ENCODE results near the gene TAS2R31. TPM values are rescaled to one million over a fixed set of nuclear protein-coding genes. Genes with fewer than 3 reads are reported as not detected.

Gene TAS2R31
- total and polyA plus RNA-seq, 2 donors (not counting 1 experiment from before 2014, with no cell fraction given): 0.86 to 5.7 TPM

DNA sequence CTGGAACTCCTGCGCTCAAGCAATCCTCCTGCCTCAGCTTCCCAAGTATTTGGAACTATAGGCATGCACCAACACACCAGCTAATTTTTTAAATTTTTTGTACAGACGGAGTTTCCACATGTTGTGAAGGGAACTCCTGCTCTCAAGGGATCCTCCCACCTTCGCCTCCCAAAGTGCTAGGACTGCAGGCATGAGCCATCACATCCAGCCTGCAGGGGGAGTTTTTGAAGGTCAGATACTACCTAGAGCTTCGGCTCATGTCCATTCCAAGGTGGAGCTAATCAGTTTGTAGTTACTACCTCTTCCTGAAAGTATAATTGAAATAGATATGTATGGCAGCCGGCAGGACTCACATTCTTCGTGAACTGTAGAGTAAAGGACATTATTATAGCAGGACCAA is 5.1 kb downstream of the TAS2R31 start:
- Histone ChIP-seq H4K20me1 (ENCODE audit: control insufficient read depth, insufficient read depth, low read length, poor library complexity, severe bottlenecking) (no peaks in the 10 kb centered on the region), H3K4me3 (ENCODE audit: control extremely low read depth in 1 of 5, extremely low read depth in 1 of 5, insufficient read depth in 1 of 5, low read depth in 2 of 5, low read length in 4 of 5) (no peak overlapping the region), H3K9ac (ENCODE audit: low read length) (no peak overlapping the region), H3K9me3 (ENCODE audit: control extremely low read depth in 1 of 3, control insufficient read depth in 2 of 3, insufficient read depth in 1 of 3, low read length in 2 of 3) (peaks cover 0 to 5% (median 1%) of the 10 kb centered on the region in 3 donors), H2AFZ (ENCODE audit: insufficient read depth, low read depth, low read length, poor library complexity, severe bottlenecking) (no peak overlapping the region), H3K79me2 (ENCODE audit: control insufficient read depth, insufficient read depth, low read length) (no peaks in the 10 kb centered on the region), H3K27ac (ENCODE audit: low read length in 2 of 2) (no peak overlapping the region), H3K4me1 (ENCODE audit: control insufficient read depth in 2 of 2, insufficient read depth in 2 of 2, low read length in 2 of 2) (no peaks in the 10 kb centered on the region), H3K27me3 (replicated peaks in 1 of 4; ENCODE audit: control extremely low read depth in 1 of 4, control insufficient read depth in 3 of 4, insufficient read depth in 4 of 4, low read length in 3 of 4) (no peaks in the 10 kb centered on the region), H3K36me3 (replicated peaks in 1 of 2; ENCODE audit: control extremely low read depth in 1 of 2, control insufficient read depth in 1 of 2, extremely low read depth in 1 of 2, insufficient read depth in 2 of 2, low read length in 1 of 2) (peaks cover 1 to 6% of the 10 kb centered on the region in 2 experiments), H3K4me2 (replicated peaks; ENCODE audit: low read depth, low read length, poor library complexity, severe bottlenecking) (no peak overlapping the region)
- Mint-ChIP-seq H3K9me3 (ENCODE audit: insufficient read depth) (peaks cover 3% of the 10 kb centered on the region), H3K27me3 (no peaks in the 10 kb centered on the region), H3K27ac (no peak overlapping the region), H3K4me3 (no peak overlapping the region), H3K4me1 (no peaks in the 10 kb centered on the region)
- DNase-seq: no peak
- ChIA-PET CTCF (no interaction called here), POLR2A (no interaction called here)
- intact Hi-C loops (cut with micrococcal nuclease): no loop called here
- no peak for ATAC-seq (ENCODE audit: low read depth)
- TF ChIP-seq EZH2 (IDR thresholded peaks at IDR 0.05; ENCODE audit: borderline replicate concordance, insufficient read depth, low read depth, low read length, poor library complexity, severe bottlenecking): no peak
- TF ChIP-seq CTCF (IDR thresholded peaks at IDR 0.05): no peak
- WGBS (ENCODE audit: insufficient coverage): 94% methylated on average over 4 of the region's 6 CpGs

- Mint-ChIP-seq H3K4me3 (no peak overlapping the region), H3K9me3 (ENCODE audit: insufficient read depth) (peaks cover 3% of the 10 kb centered on the region), H3K4me1 (no peaks in the 10 kb centered on the region), H3K27ac (no peak overlapping the region), H3K27me3 (no peaks in the 10 kb centered on the region)
- Histone ChIP-seq H3K27ac (ENCODE audit: low read length in 2 of 2) (no peak overlapping the region), H3K79me2 (ENCODE audit: control insufficient read depth, insufficient read depth, low read length) (no peaks in the 10 kb centered on the region), H3K4me2 (replicated peaks; ENCODE audit: low read depth, low read length, poor library complexity, severe bottlenecking) (no peak overlapping the region), H3K4me1 (ENCODE audit: control insufficient read depth in 2 of 2, insufficient read depth in 2 of 2, low read length in 2 of 2) (no peaks in the 10 kb centered on the region), H4K20me1 (ENCODE audit: control insufficient read depth, insufficient read depth, low read length, poor library complexity, severe bottlenecking) (no peaks in the 10 kb centered on the region), H2AFZ (ENCODE audit: insufficient read depth, low read depth, low read length, poor library complexity, severe bottlenecking) (no peak overlapping the region), H3K27me3 (replicated peaks in 1 of 4; ENCODE audit: control extremely low read depth in 1 of 4, control insufficient read depth in 3 of 4, insufficient read depth in 4 of 4, low read length in 3 of 4) (no peaks in the 10 kb centered on the region), H3K4me3 (ENCODE audit: control extremely low read depth in 1 of 5, extremely low read depth in 1 of 5, insufficient read depth in 1 of 5, low read depth in 2 of 5, low read length in 4 of 5) (no peak overlapping the region), H3K9ac (ENCODE audit: low read length) (no peak overlapping the region), H3K36me3 (replicated peaks in 1 of 2; ENCODE audit: control extremely low read depth in 1 of 2, control insufficient read depth in 1 of 2, extremely low read depth in 1 of 2, insufficient read depth in 2 of 2, low read length in 1 of 2) (peaks cover 1 to 6% of the 10 kb centered on the region in 2 experiments), H3K9me3 (ENCODE audit: control extremely low read depth in 1 of 3, control insufficient read depth in 2 of 3, insufficient read depth in 1 of 3, low read length in 2 of 3) (peaks cover 0 to 5% (median 1%) of the 10 kb centered on the region in 3 donors)
- ChIA-PET POLR2A (no interaction called here), CTCF (no interaction called here)
- no CpG with 5 or more reads among the region's 2 CpGs for WGBS (ENCODE audit: insufficient coverage)
- no peak for ATAC-seq (ENCODE audit: low read depth)
- intact Hi-C loops (cut with micrococcal nuclease): no loop called here
- no peak for DNase-seq
- TF ChIP-seq CTCF (IDR thresholded peaks at IDR 0.05): no peak
- no peak for TF ChIP-seq EZH2 (IDR thresholded peaks at IDR 0.05; ENCODE audit: borderline replicate concordance, insufficient read depth, low read depth, low read length, poor library complexity, severe bottlenecking)
These were observed 7.8 kb downstream of the TAS2R31 start for GRCh38 chr12:11023387-11023786.

All from B cell (primary cell).